Glomerular visceral epithelial cell (primary cell): ENCODE measurements around the gene ASB16.

Experiments
- DNase-seq: peaks from one replicate; pipeline ENCODE4 v3.0.0-alpha.2; 2016; ENCODE audit errors: extremely low spot score

Gene ASB16

DNA sequence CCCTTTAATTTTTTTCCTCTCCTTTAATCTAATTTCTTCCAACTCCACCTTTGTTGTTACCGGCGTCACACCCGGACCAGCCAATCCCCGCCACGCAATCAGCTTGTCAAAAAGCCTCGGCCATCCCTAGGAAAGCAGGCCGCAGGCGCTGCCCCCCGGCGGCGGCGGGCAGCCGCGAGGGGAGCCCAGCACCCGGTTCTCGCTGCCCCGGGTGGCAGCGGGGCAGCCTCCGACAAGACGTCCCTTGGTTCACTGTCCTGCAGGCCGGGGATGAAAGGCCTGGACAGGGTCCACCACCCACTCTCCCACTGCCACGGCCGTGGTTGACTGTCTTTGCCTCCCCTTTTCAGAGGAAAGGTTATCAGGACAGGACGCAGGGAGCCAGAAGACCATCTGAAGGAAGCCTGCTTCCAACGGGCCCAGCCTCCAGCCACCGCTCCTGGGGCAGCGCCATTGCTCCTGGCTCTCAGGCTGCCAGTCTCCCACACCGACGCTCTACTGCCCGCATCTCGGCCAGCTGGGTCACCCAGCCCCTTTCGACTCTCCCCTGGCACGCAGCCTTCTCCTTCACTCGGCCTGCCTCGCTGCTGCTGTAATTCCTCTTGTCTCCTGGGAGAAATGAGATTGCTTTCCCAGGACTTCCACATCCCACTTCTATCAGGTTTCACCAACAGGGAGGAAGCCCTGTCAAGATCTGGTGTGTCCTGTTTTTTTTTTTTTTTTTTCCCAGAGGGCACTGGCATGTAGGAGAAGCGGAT, 51.8 kb downstream of the ASB16 start:
- peak; percentile 84 for DNase-seq

DNA sequence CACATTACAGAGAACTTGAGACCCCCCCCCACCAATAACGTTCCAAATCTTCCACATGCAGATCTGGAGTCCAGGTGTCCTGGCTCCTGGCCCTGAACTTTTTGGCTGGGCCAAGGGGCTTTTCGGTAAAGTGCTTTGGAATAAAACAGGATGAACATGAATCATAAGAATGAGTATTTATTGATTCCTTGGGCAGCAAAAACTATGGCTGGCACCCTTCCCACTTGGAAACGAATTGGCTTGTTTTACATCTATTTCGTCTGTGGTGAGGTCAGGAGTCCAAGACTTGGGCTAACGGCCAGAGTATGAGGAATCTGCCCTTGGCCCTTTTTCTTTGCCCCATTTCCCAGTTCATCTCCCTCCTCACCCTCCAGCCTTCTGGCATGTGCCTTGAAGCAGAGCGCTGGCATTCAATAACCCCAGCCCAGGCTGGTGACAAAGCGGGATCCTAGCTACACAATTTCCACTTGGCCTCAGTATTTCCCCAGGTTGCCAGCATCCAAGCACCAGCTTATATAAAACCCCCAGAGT, 53.1 kb downstream of the ASB16 start:
- peak; percentile 76 for DNase-seq
